ENCODE results near the gene SESTD1.

- TF ChIP-seq CTCF (IDR thresholded peaks at IDR 0.05) (no peak), POLR2AphosphoS5 (IDR thresholded peaks at IDR 0.05) (no peak)
These were observed 23.9 kb downstream of the SESTD1 start for GRCh38 chr2:179240481-179241451.

All from prostate gland (tissue), 2 donors.